Ovary (tissue), 3 donors: ENCODE measurements around the gene PRR13.

Experiments used
- EP300 ChIP-seq: sonication (generic); formaldehyde crosslinking; IDR thresholded peaks from one replicate; pipeline ENCODE4 v1.6.1; 2017; ENCODE audit warnings: antibody characterized with exemption
- POLR2A ChIP-seq: fragments of 450-650 bp; IDR thresholded peaks from one replicate; pipeline ENCODE4 v1.6.1; 2017; ENCODE audit warnings: antibody characterized with exemption, mild to moderate bottlenecking, moderate library complexity
- TF ChIP-seq, protein P1 (sequence below), 3 donors: fragments of 450-650 bp in 2 of 3; fragments of 200-600 bp in 1 of 3; IDR thresholded peaks; one replicate each; pipeline versions ENCODE4 v1.5.1 to v1.8.0; 2016 to 2022; ENCODE audit warnings: antibody characterized with exemption in 3 of 3, mild to moderate bottlenecking in 1 of 3
- donor health status: DM: no; HTN: no; CAD: no.

DNA sequence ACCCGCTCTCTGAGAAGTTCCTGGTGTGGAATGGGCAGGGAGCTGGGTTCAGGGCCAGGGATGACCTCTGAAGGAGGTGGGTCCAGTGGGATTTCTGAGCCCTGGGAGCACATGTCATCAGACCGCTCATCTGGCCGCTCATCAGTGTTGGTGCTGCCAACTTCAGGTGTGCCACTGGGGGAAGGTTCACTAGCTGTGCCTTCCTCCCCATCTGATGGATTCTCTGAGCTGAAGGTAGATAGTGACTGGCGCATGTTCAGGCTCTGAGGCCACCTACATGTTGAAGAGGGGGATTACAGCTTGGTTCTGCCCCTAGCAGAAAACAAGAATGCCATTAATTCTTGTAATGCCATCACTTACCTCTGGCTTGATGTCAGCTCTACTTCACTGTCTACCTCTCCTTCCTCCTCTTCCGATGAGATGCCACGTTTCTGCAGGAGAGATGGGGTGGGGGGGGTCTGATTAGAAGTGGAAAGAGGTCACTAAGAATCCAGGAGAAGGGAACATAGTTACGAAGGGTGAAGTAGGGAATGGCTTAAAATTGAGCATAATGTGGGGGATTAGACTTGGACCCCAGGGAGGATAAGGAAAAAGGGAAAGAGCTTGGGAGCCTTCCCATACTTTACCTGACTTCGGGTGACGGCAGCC is 40.5 kb downstream of the PRR13 start:
- TF ChIP-seq POLR2A = no peak
- TF ChIP-seq, protein P1, sequence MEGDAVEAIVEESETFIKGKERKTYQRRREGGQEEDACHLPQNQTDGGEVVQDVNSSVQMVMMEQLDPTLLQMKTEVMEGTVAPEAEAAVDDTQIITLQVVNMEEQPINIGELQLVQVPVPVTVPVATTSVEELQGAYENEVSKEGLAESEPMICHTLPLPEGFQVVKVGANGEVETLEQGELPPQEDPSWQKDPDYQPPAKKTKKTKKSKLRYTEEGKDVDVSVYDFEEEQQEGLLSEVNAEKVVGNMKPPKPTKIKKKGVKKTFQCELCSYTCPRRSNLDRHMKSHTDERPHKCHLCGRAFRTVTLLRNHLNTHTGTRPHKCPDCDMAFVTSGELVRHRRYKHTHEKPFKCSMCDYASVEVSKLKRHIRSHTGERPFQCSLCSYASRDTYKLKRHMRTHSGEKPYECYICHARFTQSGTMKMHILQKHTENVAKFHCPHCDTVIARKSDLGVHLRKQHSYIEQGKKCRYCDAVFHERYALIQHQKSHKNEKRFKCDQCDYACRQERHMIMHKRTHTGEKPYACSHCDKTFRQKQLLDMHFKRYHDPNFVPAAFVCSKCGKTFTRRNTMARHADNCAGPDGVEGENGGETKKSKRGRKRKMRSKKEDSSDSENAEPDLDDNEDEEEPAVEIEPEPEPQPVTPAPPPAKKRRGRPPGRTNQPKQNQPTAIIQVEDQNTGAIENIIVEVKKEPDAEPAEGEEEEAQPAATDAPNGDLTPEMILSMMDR (IDR thresholded peaks at IDR 0.05) = no peak
- no peak for TF ChIP-seq EP300
